ENCODE data around the gene CLDN1. TPM values are rescaled to one million over a fixed set of nuclear protein-coding genes. Genes with fewer than 3 reads are reported as not detected.

Gene CLDN1
- total RNA-seq, 1 experiment from 2014 or later, result 4.4 TPM

DNA sequence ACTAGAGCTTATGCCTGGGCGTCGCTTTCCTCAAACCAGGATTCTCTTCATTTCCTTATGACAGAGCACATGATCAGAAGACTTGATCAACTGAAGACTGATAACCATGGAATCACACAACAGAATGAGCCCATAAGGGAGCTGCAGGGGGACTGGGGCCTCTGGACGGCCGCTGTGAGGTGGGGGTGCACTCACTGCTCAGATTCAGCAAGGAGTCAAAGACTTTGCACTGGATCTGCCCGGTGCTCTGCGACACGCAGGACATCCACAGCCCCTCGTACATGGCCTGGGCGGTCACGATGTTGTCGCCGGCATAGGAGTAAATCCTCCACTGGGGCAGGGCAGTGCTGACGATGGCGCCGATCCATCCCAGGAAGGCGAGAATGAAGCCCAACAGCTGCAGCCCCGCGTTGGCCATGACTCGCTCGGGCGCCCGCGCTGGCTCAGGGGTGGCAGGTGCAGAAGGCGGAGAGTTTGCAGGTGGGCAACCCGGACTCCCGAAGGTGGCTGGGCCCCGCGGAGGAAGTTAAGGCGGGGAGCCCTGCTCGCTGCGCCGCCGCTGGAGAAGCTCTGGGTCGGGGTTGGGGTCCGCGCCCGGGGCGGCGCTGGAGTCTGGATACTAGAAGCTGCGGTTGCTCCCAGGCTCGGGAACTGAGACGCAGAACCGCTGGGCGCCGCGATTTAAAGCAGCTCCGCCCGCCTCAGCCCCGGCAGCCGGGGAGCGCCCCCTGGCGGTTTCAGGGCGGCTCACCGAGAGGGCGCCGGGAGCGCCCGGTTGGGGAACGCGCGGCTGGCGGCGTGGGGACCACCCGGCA lies at the start of gene CLDN1 (continued):
- TF ChIP-seq, protein P1, sequence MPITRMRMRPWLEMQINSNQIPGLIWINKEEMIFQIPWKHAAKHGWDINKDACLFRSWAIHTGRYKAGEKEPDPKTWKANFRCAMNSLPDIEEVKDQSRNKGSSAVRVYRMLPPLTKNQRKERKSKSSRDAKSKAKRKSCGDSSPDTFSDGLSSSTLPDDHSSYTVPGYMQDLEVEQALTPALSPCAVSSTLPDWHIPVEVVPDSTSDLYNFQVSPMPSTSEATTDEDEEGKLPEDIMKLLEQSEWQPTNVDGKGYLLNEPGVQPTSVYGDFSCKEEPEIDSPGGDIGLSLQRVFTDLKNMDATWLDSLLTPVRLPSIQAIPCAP (CRISPR knock-in tag; IDR thresholded peaks at IDR 0.05), result no peak
- TF ChIP-seq HMGA2 (CRISPR knock-in tag; IDR thresholded peaks at IDR 0.05) (no peak), ZBTB21 (CRISPR knock-in tag; IDR thresholded peaks at IDR 0.05; ENCODE audit: borderline replicate concordance) (no peak), ZNF219 (CRISPR knock-in tag; IDR thresholded peaks at IDR 0.05; ENCODE audit: borderline replicate concordance) (no peak), ZNF671 (CRISPR knock-in tag; IDR thresholded peaks at IDR 0.05) (no peak), ZNF416 (CRISPR knock-in tag; IDR thresholded peaks at IDR 0.05) (no peak), SP1 (CRISPR knock-in tag; conservative IDR thresholded peaks at IDR 0.05) (no peak), ESRRA (CRISPR knock-in tag; IDR thresholded peaks at IDR 0.05; ENCODE audit: borderline replicate concordance) (0 out of 2 replicates have a peak, but pooled peaks have one; percentile 17), NFE2L1 (CRISPR knock-in tag; IDR thresholded peaks at IDR 0.05) (no peak; the same call in 1 of the 2 replicates), ATF1 (CRISPR knock-in tag; IDR thresholded peaks at IDR 0.05) (no peak)
- TF ChIP-seq, protein P2, sequence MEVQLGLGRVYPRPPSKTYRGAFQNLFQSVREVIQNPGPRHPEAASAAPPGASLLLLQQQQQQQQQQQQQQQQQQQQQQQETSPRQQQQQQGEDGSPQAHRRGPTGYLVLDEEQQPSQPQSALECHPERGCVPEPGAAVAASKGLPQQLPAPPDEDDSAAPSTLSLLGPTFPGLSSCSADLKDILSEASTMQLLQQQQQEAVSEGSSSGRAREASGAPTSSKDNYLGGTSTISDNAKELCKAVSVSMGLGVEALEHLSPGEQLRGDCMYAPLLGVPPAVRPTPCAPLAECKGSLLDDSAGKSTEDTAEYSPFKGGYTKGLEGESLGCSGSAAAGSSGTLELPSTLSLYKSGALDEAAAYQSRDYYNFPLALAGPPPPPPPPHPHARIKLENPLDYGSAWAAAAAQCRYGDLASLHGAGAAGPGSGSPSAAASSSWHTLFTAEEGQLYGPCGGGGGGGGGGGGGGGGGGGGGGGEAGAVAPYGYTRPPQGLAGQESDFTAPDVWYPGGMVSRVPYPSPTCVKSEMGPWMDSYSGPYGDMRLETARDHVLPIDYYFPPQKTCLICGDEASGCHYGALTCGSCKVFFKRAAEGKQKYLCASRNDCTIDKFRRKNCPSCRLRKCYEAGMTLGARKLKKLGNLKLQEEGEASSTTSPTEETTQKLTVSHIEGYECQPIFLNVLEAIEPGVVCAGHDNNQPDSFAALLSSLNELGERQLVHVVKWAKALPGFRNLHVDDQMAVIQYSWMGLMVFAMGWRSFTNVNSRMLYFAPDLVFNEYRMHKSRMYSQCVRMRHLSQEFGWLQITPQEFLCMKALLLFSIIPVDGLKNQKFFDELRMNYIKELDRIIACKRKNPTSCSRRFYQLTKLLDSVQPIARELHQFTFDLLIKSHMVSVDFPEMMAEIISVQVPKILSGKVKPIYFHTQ (CRISPR knock-in tag; IDR thresholded peaks at IDR 0.05), result no peak
- TF ChIP-seq, protein P3, sequence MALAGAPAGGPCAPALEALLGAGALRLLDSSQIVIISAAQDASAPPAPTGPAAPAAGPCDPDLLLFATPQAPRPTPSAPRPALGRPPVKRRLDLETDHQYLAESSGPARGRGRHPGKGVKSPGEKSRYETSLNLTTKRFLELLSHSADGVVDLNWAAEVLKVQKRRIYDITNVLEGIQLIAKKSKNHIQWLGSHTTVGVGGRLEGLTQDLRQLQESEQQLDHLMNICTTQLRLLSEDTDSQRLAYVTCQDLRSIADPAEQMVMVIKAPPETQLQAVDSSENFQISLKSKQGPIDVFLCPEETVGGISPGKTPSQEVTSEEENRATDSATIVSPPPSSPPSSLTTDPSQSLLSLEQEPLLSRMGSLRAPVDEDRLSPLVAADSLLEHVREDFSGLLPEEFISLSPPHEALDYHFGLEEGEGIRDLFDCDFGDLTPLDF (CRISPR knock-in tag; IDR thresholded peaks at IDR 0.05), result no peak
- TF ChIP-seq, protein P4, sequence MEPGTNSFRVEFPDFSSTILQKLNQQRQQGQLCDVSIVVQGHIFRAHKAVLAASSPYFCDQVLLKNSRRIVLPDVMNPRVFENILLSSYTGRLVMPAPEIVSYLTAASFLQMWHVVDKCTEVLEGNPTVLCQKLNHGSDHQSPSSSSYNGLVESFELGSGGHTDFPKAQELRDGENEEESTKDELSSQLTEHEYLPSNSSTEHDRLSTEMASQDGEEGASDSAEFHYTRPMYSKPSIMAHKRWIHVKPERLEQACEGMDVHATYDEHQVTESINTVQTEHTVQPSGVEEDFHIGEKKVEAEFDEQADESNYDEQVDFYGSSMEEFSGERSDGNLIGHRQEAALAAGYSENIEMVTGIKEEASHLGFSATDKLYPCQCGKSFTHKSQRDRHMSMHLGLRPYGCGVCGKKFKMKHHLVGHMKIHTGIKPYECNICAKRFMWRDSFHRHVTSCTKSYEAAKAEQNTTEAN (CRISPR knock-in tag; IDR thresholded peaks at IDR 0.05), result no peak
- TF ChIP-seq, protein P5, sequence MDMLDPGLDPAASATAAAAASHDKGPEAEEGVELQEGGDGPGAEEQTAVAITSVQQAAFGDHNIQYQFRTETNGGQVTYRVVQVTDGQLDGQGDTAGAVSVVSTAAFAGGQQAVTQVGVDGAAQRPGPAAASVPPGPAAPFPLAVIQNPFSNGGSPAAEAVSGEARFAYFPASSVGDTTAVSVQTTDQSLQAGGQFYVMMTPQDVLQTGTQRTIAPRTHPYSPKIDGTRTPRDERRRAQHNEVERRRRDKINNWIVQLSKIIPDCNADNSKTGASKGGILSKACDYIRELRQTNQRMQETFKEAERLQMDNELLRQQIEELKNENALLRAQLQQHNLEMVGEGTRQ (CRISPR knock-in tag; IDR thresholded peaks at IDR 0.05), result no peak; the same call in 1 of the 2 replicates
- TF ChIP-seq, protein P6, sequence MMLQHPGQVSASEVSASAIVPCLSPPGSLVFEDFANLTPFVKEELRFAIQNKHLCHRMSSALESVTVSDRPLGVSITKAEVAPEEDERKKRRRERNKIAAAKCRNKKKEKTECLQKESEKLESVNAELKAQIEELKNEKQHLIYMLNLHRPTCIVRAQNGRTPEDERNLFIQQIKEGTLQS (CRISPR knock-in tag; conservative IDR thresholded peaks at IDR 0.05), result no peak

DNA sequence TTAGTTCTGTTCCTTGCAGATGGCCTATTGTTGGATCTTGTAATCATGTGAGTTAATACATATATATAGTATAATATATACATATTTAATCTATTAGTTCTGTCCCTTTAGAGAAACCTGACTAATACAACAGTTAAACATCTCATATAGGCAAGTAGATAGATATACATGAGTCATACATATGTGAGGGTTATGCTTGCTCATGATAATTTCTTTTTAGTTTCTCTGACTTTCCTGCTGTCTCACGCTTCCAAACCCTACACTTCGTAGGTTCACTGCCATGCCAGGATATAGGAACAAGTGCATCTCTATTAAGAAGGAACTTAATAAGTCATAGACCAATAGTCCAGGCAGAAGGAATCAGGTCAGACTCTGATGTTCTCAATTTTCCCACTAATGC lies 48.9 kb upstream of the CLDN1 start:
- TF ChIP-seq RORB (CRISPR knock-in tag; IDR thresholded peaks at IDR 0.05), result no peak
- no peak for TF ChIP-seq ZNF416 (CRISPR knock-in tag; IDR thresholded peaks at IDR 0.05)
- no peak for TF ChIP-seq RELA (CRISPR knock-in tag; IDR thresholded peaks at IDR 0.05; ENCODE audit: borderline replicate concordance)
- CTCF ChIA-PET, result no interaction called here
- ATAC-seq, result no peak
- Mint-ChIP-seq H3K4me3 (no peak overlapping the region), H3K27ac (no peak overlapping the region), H3K9me3 (no peaks in the 10 kb centered on the region), H3K36me3 (no peaks in the 10 kb centered on the region), H3K27me3 (ENCODE audit: low read depth) (no peaks in the 10 kb centered on the region), H3K4me1 (peaks cover 22% of the 10 kb centered on the region)
- POLR2A ChIA-PET, result no interaction called here
- no peak for DNase-seq (ENCODE audit: low spot score)

All from WTC11 (cell line).